IPS-15b (cell line): ENCODE measurements around the gene AUNIP.

Source experiments
- H3K27me3 ChIP-seq: one replicate; pipeline ENCODE4 v1.6.1; 2013; ENCODE audit warnings: low read length; ENCODE audit not compliant: control insufficient read depth, insufficient read depth
- H3K36me3 ChIP-seq: one replicate; pipeline ENCODE4 v1.6.1; 2013; ENCODE audit warnings: low read length; ENCODE audit not compliant: control insufficient read depth, insufficient read depth
- H3K4me1 ChIP-seq: one replicate; pipeline ENCODE4 v1.6.1; 2013; ENCODE audit warnings: mild to moderate bottlenecking, low read length; ENCODE audit not compliant: control insufficient read depth, insufficient read depth
- H3K4me3 ChIP-seq: one replicate; pipeline ENCODE4 v1.5.1; 2013; ENCODE audit warnings: low read depth, low read length
- H3K9ac ChIP-seq: one replicate; pipeline ENCODE4 v1.6.1; 2013; ENCODE audit warnings: low read depth, mild to moderate bottlenecking, low read length
- H3K9me3 ChIP-seq: one replicate; pipeline ENCODE4 v1.6.1; 2013; ENCODE audit warnings: mild to moderate bottlenecking, low read length; ENCODE audit not compliant: control insufficient read depth, insufficient read depth

AUNIP gene

GRCh38 chr1:25811384-25812082 is 47.7 kb downstream of the AUNIP start:
- Histone ChIP-seq H3K36me3 (peaks cover 30% of the 10 kb centered on the region), H3K27me3 (no peaks in the 10 kb centered on the region), H3K4me1 (no peaks in the 10 kb centered on the region), H3K9ac (no peak overlapping the region), H3K9me3 (no peaks in the 10 kb centered on the region), H3K4me3 (no peak overlapping the region)

- H3K9me3 ChIP-seq = no peaks in the 10 kb centered on the region
- H3K4me1 ChIP-seq = no peaks in the 10 kb centered on the region
- H3K4me3 ChIP-seq = no peak overlapping the region
- H3K36me3 ChIP-seq = peaks cover 28% of the 10 kb centered on the region
- H3K9ac ChIP-seq = no peak overlapping the region
- H3K27me3 ChIP-seq = no peaks in the 10 kb centered on the region
Observed at GRCh38 chr1:25810341-25811299, 48.6 kb downstream of the AUNIP start.

DNA sequence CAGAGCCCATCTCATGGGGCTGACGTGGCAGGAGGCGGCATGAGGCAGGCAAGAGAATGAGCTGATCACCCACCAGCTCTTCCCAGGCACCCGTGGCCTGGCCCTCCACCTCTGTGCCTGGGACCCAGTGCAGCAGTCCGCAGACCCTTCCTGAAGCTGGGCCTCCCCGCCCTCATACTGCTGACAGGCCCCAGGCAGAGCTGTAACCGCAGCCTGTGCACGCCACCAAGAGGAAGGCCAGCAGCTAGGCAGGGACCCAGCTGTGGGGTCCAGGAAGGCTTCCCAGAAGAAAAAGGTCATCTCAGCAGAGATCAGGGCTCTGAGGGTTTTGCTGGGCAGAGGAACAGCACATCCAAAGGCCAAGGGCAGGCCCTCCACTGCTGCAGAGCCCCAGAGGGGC is 49.3 kb downstream of the AUNIP start:
- Histone ChIP-seq H3K36me3 (peaks cover 28% of the 10 kb centered on the region), H3K4me1 (no peaks in the 10 kb centered on the region), H3K27me3 (no peaks in the 10 kb centered on the region), H3K9me3 (no peaks in the 10 kb centered on the region), H3K9ac (no peak overlapping the region), H3K4me3 (no peak overlapping the region)

- Histone ChIP-seq H3K27me3 (no peaks in the 10 kb centered on the region), H3K4me1 (no peaks in the 10 kb centered on the region), H3K9ac (no peak overlapping the region), H3K4me3 (no peak overlapping the region), H3K36me3 (peaks cover 27% of the 10 kb centered on the region), H3K9me3 (no peaks in the 10 kb centered on the region)
Observed at GRCh38 chr1:25809283-25809926, 49.9 kb downstream of the AUNIP start.

DNA sequence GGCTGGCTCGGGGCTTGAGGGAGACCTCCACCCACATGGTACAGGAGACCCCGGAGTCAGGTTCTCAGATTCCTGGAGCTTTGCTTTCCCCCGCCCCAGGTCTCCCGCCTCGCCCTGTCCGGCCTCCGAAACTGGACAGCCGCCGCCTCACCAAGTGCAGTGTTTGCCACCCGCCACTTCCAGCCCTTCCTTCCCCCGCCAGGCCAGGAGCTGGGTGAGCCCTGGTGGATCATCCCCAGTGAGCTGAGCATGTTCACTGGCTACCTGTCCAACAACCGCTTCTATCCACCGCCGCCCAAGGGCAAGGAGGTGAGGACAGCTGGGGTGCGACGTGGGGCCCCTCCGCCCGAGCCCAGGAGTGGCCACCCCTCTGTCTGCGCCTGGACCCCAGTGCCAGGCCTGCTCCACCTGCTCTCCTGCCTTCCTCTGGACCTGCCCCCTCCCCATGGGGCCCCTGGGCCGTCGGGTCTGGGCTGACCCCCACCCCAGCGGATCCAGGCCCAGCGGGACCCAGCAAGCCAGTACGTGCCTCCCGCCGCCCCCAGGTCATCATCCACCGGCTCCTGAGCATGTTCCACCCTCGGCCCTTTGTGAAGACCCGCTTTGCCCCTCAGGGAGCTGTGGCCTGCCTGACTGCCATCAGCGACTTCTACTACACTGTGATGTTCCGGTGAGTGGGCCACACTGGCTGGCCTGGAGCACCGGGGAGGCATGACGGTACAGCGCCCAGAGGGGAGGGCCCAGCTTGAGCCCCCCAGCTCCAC is 50.6 kb downstream of the AUNIP start:
- H3K9me3 ChIP-seq = no peaks in the 10 kb centered on the region
- H3K4me3 ChIP-seq = no peak overlapping the region
- peaks cover 24% of the 10 kb centered on the region for H3K36me3 ChIP-seq

GRCh38 chr1:25807480-25808390 is 51.5 kb downstream of the AUNIP start:
- no peak overlapping the region for H3K4me3 ChIP-seq
- H3K4me1 ChIP-seq = no peaks in the 10 kb centered on the region
- peaks cover 22% of the 10 kb centered on the region for H3K36me3 ChIP-seq
- H3K9me3 ChIP-seq = no peaks in the 10 kb centered on the region
- no peaks in the 10 kb centered on the region for H3K27me3 ChIP-seq
- no peak overlapping the region for H3K9ac ChIP-seq

More for the DNA sequence above, 50.6 kb downstream of the AUNIP start:
- H3K27me3 ChIP-seq = no peaks in the 10 kb centered on the region
- H3K4me1 ChIP-seq = no peaks in the 10 kb centered on the region
- no peak overlapping the region for H3K9ac ChIP-seq

DNA sequence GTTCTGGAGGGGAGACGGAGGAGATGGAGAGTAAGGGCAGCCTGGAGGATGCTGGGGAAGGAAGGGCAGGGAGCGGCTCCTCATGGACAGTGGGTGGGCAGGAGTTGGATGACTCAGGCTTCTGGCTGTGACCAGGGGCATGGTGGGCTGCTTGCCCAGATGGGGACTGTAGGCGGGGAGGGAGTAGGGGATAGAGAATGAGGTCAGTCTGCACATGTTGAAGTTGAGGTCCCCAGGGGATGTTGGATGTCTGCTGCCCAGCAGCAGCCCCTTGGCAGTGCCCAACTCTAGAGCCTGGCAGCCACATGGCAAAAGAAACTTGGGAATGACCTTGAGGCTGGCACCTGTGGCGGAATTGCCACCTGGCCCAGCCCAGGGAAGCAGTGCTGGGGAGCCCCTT is 52.8 kb downstream of the AUNIP start:
- Histone ChIP-seq H3K27me3 (no peaks in the 10 kb centered on the region), H3K4me3 (no peak overlapping the region), H3K36me3 (peaks cover 20% of the 10 kb centered on the region), H3K9me3 (no peaks in the 10 kb centered on the region), H3K9ac (no peak overlapping the region), H3K4me1 (no peaks in the 10 kb centered on the region)

DNA sequence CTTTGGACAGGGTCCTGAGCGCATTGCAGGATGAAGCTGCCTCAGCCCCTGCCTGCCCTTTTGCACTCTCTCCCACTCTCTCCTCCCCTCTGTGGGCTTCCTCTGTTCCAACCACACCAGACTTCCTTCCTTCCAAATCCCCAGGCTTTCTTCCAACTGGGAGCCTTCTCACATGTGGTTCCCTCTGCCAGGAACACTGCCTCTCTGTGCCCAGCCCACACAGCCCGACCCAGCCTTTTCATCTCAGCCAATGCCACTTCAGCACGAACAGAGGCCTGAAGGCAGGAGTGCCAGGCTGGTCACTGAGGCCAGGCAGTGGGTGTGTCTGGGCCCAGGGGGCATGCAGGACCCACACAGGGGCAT is 53.4 kb downstream of the AUNIP start:
- no peak overlapping the region for H3K9ac ChIP-seq
- H3K36me3 ChIP-seq = peaks cover 17% of the 10 kb centered on the region
- no peaks in the 10 kb centered on the region for H3K27me3 ChIP-seq
- peaks cover 2% of the 10 kb centered on the region for H3K4me1 ChIP-seq
- H3K9me3 ChIP-seq = no peaks in the 10 kb centered on the region
- no peak overlapping the region for H3K4me3 ChIP-seq

DNA sequence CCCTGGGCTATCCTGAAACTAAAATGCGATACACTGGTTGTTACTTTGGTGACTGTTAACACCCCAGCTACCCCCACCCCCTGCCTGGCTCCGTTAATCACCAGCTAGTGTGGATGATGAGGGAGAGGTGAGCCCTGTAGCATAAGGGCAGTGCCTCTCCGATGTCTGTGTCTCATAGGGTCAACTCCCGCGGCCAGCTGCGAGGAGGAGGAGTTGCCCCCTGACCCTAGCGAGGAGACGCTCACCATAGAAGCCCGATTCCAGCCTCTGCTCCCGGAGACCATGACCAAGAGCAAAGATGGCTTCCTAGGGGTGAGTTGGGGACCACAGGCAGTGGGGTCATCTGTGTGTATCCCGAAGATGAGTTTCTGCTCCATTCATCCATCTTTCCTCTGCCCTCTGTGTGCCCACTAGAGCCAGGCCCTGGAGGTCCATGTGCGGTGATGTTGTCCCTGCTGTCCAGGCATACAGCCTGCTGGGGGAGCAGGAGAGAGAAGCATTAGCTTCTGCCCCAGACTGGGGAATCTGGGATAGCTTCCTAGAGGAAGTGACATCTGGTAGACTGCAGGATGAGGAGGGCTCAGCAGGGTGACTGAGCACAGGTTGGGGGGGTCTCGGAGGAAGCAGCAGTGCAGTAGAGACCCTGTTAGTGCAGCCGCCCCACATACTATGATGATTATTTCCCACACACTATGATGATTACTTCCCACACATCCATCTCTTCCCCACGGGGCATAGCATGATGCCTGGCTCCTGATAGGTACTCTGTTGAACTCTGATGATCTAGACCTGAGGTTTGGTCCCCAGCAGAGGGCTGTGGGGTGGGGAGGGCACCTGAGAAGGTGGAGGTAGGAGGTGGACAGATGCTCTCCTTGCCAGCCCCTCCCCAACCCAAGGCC is 54.0 kb downstream of the AUNIP start:
- Histone ChIP-seq H3K9ac (no peak overlapping the region), H3K9me3 (no peaks in the 10 kb centered on the region), H3K4me3 (no peak overlapping the region), H3K27me3 (no peaks in the 10 kb centered on the region), H3K4me1 (peaks cover 3% of the 10 kb centered on the region), H3K36me3 (peaks cover 14% of the 10 kb centered on the region)
